Tibial nerve (tissue), 4 donors: ENCODE data around the gene ZNF680. TPM values are rescaled to one million over a fixed set of nuclear protein-coding genes. Genes with fewer than 3 reads are reported as not detected.
"Not testable (repeated sequence)": the region's sequence is repeated elsewhere in the genome, so short reads cannot be mapped to it uniquely, and the experiment has no call there.

Experiments used
- DNase-seq, 2 donors: peaks; one replicate each; pipeline ENCODE4 v3.0.0-alpha.2; 2019; ENCODE audit warnings: low spot score in 2 of 2
- H3K27ac ChIP-seq, 4 donors: fragments of 200-600 bp; sonication (generic) in 3 of 4; one replicate each; pipeline ENCODE4 v1.5.1; 2017 to 2019; ENCODE audit warnings: mild to moderate bottlenecking in 1 of 4
- H3K27me3 ChIP-seq, 2 donors: fragments of 200-600 bp; sonication (generic) in 1 of 2; one replicate each; pipeline versions ENCODE4 v1.5.1 to v1.6.0; 2017 to 2019
- H3K36me3 ChIP-seq, 3 donors: fragments of 200-600 bp; sonication (generic); one replicate each; pipeline ENCODE4 v1.5.1; 2018 to 2019
- H3K4me1 ChIP-seq, 4 donors: fragments of 200-600 bp; sonication (generic) in 3 of 4; one replicate each; pipeline ENCODE4 v1.5.1; 2017 to 2019
- H3K4me3 ChIP-seq, 4 donors: fragments of 200-600 bp; sonication (generic) in 3 of 4; one replicate each; pipeline ENCODE4 v1.5.1; 2017 to 2019; ENCODE audit warnings: mild to moderate bottlenecking in 1 of 4, moderate library complexity in 1 of 4
- H3K9me3 ChIP-seq, 4 donors: fragments of 200-600 bp; sonication (generic) in 3 of 4; one replicate each; pipeline ENCODE4 v1.5.1; 2017 to 2019
- CTCF ChIP-seq, 5 experiments: fragments of 200-600 bp in 3 of 5; fragments of 450-650 bp in 2 of 5; sonication (generic) in 3 of 5; IDR thresholded peaks; one replicate each; pipeline ENCODE4 v1.5.1; 2016 to 2019; ENCODE audit warnings: antibody characterized with exemption in 5 of 5, mild to moderate bottlenecking in 3 of 5, moderate library complexity in 2 of 5
- EP300 ChIP-seq, 2 donors: sonication (generic); formaldehyde crosslinking; IDR thresholded peaks; one replicate each; pipeline ENCODE4 v1.6.1; 2017; ENCODE audit warnings: antibody characterized with exemption in 2 of 2, mild to moderate bottlenecking in 1 of 2
- POLR2A ChIP-seq, 2 donors: fragments of 450-650 bp; IDR thresholded peaks; one replicate each; pipeline ENCODE4 v1.6.1; 2017; ENCODE audit warnings: antibody characterized with exemption in 2 of 2, mild to moderate bottlenecking in 2 of 2, moderate library complexity in 2 of 2
- WGBS, 2 donors: methylation state at CpG; one replicate each; pipeline ENCODE4 v1.1.5; 2018; 5-methylcytosine and 5-hydroxymethylcytosine counted together
- total RNA-seq, 4 donors: library from RNA; depleted of rRNA; stranded (reverse); fragments of >200 nt; gene quantifications; one replicate each; pipeline ENCODE4 v1.1.0, GENCODE V29; 2016

Gene ZNF680
- total RNA-seq, 4 donors from 2014 or later, result 13.8 to 26.4 (median 19.5) TPM

- Histone ChIP-seq H3K9me3 (no peaks in the 10 kb centered on the region), H3K27me3 (no peaks in the 10 kb centered on the region), H3K36me3 (peaks cover 0 to 6% (median 0%) of the 10 kb centered on the region in 3 donors), H3K4me1 (peaks cover 0 to 54% (median 15%) of the 10 kb centered on the region in 4 donors), H3K27ac (peak overlapping the region in 1 of 4 donors; percentile 76), H3K4me3 (no peak overlapping the region)
- no peak for DNase-seq
- WGBS, 2 donors, result 87 to 92% methylated on average over 8 of the region's 8 CpGs
- TF ChIP-seq EP300 (IDR thresholded peaks at IDR 0.05), result no peak
- TF ChIP-seq POLR2A (IDR thresholded peaks at IDR 0.05), result no peak
- no peak for TF ChIP-seq CTCF (IDR thresholded peaks at IDR 0.05)
These were observed 5.1 kb downstream of the ZNF680 start for GRCh38 chr7:64557601-64558322.

- H3K27me3 ChIP-seq, result no peaks in the 10 kb centered on the region
- no peak for DNase-seq
- H3K4me3 ChIP-seq, result no peak overlapping the region
- H3K9me3 ChIP-seq, result no peaks in the 10 kb centered on the region
- peaks cover 0 to 35% (median 5%) of the 10 kb centered on the region in 4 donors for H3K4me1 ChIP-seq
- peaks cover 0 to 16% (median 0%) of the 10 kb centered on the region in 3 donors for H3K36me3 ChIP-seq
- H3K27ac ChIP-seq, result no peak overlapping the region
- no peak for TF ChIP-seq EP300 (IDR thresholded peaks at IDR 0.05)
- no peak for TF ChIP-seq POLR2A (IDR thresholded peaks at IDR 0.05)
- no peak for TF ChIP-seq CTCF (IDR thresholded peaks at IDR 0.05)
These were observed 7.8 kb downstream of the ZNF680 start for GRCh38 chr7:64555046-64555445.

- not testable (repeated sequence) for H3K4me3 ChIP-seq, H3K27me3 ChIP-seq, H3K9me3 ChIP-seq, DNase-seq, H3K27ac ChIP-seq
- Histone ChIP-seq H3K36me3 (peaks cover 0 to 23% (median 0%) of the 10 kb centered on the region in 3 donors), H3K4me1 (peaks cover 0 to 26% (median 4%) of the 10 kb centered on the region in 4 donors)
- WGBS, 2 donors, result 91 to 97% methylated on average over 23 of the region's 28 CpGs
These were observed 8.7 kb downstream of the ZNF680 start for GRCh38 chr7:64554188-64554587.

GRCh38 chr7:64551375-64552142 lies 11.3 kb downstream of the ZNF680 start:
- no peak for DNase-seq
- Histone ChIP-seq H3K27me3 (no peaks in the 10 kb centered on the region), H3K27ac (no peak overlapping the region), H3K9me3 (no peaks in the 10 kb centered on the region), H3K4me1 (peaks cover 0 to 5% (median 0%) of the 10 kb centered on the region in 4 donors), H3K36me3 (peaks cover 0 to 30% (median 0%) of the 10 kb centered on the region in 3 donors), H3K4me3 (no peak overlapping the region)
- TF ChIP-seq CTCF (IDR thresholded peaks at IDR 0.05) (no peak), EP300 (IDR thresholded peaks at IDR 0.05) (no peak), POLR2A (IDR thresholded peaks at IDR 0.05) (no peak)
- WGBS, 2 donors, result 78 to 89% methylated on average over 6 of the region's 6 CpGs

- Histone ChIP-seq H3K4me1 (no peaks in the 10 kb centered on the region), H3K36me3 (peaks cover 0 to 33% (median 4%) of the 10 kb centered on the region in 3 donors), H3K27ac (no peak overlapping the region), H3K4me3 (no peak overlapping the region), H3K9me3 (no peaks in the 10 kb centered on the region), H3K27me3 (no peaks in the 10 kb centered on the region)
- DNase-seq, result no peak
- TF ChIP-seq CTCF (IDR thresholded peaks at IDR 0.05) (no peak), EP300 (IDR thresholded peaks at IDR 0.05) (no peak), POLR2A (IDR thresholded peaks at IDR 0.05) (no peak)
- 59 to 63% methylated on average over 2 of the region's 2 CpGs for WGBS, 2 donors
These were observed 18.9 kb downstream of the ZNF680 start for GRCh38 chr7:64544010-64544409.
